Uterus (tissue), 2 donors: Measurements from ENCODE around the gene PCDHA8.

Source experiments
- CTCF ChIP-seq, 4 experiments: fragments of 200-600 bp in 2 of 4; fragments of 450-650 bp in 2 of 4; sonication (generic) in 2 of 4; IDR thresholded peaks; one replicate each; pipeline ENCODE4 v1.5.1; 2016 to 2019; ENCODE audit warnings: antibody characterized with exemption in 4 of 4, mild to moderate bottlenecking in 2 of 4, moderate library complexity in 1 of 4
- POLR2A ChIP-seq, 2 donors: fragments of 450-650 bp; IDR thresholded peaks; one replicate each; pipeline ENCODE4 v1.6.1; 2016; ENCODE audit warnings: antibody characterized with exemption in 2 of 2, mild to moderate bottlenecking in 1 of 2, moderate library complexity in 1 of 2

- TF ChIP-seq CTCF (IDR thresholded peaks at IDR 0.05) (no peak), POLR2A (IDR thresholded peaks at IDR 0.05) (no peak)
Measured at GRCh38 chr5:140883373-140883772, 42.4 kb downstream of the PCDHA8 start.
